Chondrocyte (in vitro differentiated cells): ENCODE results near the gene MUC22. TPM values are rescaled to one million over a fixed set of nuclear protein-coding genes. Genes with fewer than 3 reads are reported as not detected.

ENCODE experiments used
- DNase-seq: peaks from one replicate; pipeline ENCODE4 v3.0.0; 2021; ENCODE audit warnings: mixed read lengths, low spot score
- H3K27ac Mint-ChIP-seq: one replicate; pipeline ENCODE4 v1.8.0; 2021; ENCODE audit warnings: mild to moderate bottlenecking, moderate library complexity, mixed read lengths; ENCODE audit not compliant: unreplicated experiment
- H3K27me3 Mint-ChIP-seq: 2 replicates; pipeline ENCODE4 v1.8.0; 2021; ENCODE audit warnings: low read depth, mixed read lengths
- H3K36me3 Mint-ChIP-seq: 2 replicates; pipeline ENCODE4 v1.8.0; 2021; ENCODE audit warnings: low read depth, mixed read lengths
- H3K4me1 Mint-ChIP-seq: 2 replicates; pipeline ENCODE4 v1.8.0; 2021; ENCODE audit warnings: low read depth, mild to moderate bottlenecking, mixed read lengths
- H3K4me3 Mint-ChIP-seq: one replicate; pipeline ENCODE4 v1.8.0; 2021; ENCODE audit warnings: mild to moderate bottlenecking, moderate library complexity, mixed read lengths; ENCODE audit not compliant: unreplicated experiment
- H3K9me3 Mint-ChIP-seq: 2 replicates; pipeline ENCODE4 v1.8.0; 2021; ENCODE audit warnings: low read depth, mixed read lengths
- total RNA-seq: library from RNA; stranded (reverse); gene quantifications from 3 replicates; pipeline ENCODE4 v1.2.1, GENCODE V29; 2021
- TF ChIP-seq, protein P1 (sequence below): fragments of 200-600 bp; sonication (generic); IDR thresholded peaks from 2 replicates; pipeline ENCODE4 v1.5.0; 2021; ENCODE audit warnings: antibody characterized with exemption, mild to moderate bottlenecking, moderate library complexity

Gene MUC22
- total RNA-seq, 1 donor from 2014 or later, result not detected

DNA sequence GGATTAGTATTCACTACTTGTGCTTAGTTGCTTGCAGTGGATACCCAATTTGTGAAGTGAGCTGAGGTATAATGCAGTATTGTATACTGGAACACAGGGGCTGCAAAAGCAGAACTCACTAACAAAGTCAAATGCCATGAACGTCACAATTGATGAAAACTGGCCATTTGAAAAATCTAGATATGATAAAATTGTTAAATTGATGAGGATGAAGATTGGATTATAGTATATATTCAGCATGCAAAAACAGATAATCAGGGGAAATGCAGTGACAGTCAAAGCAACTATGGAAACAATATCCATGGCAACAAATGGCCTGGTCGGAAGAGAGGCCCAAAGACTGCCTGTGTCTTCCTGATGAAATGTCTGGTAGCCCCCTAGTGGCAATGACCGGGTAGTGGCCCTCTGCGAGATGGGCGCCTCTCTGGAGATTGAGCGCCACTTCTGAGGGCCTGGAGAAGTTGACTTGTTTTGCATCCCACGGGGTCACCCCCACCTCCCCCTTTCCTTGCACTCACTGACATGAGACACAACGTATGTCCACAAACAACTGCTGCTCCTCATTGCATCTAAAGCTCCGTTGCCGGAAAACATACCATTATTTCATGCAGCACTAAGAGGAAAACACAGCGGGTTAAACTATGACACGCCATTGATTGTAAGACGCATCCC is 58.5 kb downstream of the MUC22 start:
- Mint-ChIP-seq H3K27me3 (no peaks in the 10 kb centered on the region), H3K9me3 (no peaks in the 10 kb centered on the region), H3K27ac (no peak overlapping the region), H3K4me1 (peaks cover 23% of the 10 kb centered on the region), H3K36me3 (no peaks in the 10 kb centered on the region), H3K4me3 (no peak overlapping the region)
- DNase-seq, result no peak
- TF ChIP-seq, protein P1, sequence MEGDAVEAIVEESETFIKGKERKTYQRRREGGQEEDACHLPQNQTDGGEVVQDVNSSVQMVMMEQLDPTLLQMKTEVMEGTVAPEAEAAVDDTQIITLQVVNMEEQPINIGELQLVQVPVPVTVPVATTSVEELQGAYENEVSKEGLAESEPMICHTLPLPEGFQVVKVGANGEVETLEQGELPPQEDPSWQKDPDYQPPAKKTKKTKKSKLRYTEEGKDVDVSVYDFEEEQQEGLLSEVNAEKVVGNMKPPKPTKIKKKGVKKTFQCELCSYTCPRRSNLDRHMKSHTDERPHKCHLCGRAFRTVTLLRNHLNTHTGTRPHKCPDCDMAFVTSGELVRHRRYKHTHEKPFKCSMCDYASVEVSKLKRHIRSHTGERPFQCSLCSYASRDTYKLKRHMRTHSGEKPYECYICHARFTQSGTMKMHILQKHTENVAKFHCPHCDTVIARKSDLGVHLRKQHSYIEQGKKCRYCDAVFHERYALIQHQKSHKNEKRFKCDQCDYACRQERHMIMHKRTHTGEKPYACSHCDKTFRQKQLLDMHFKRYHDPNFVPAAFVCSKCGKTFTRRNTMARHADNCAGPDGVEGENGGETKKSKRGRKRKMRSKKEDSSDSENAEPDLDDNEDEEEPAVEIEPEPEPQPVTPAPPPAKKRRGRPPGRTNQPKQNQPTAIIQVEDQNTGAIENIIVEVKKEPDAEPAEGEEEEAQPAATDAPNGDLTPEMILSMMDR, result peak; percentile 91

GRCh38 chr6:31070711-31071197 is 60.5 kb downstream of the MUC22 start:
- no peak for DNase-seq
- Mint-ChIP-seq H3K27me3 (no peaks in the 10 kb centered on the region), H3K27ac (peak overlapping the region; percentile 66)

GRCh38 chr6:31074401-31074800 is 64.1 kb downstream of the MUC22 start:
- Mint-ChIP-seq H3K27me3 (no peaks in the 10 kb centered on the region), H3K9me3 (no peaks in the 10 kb centered on the region), H3K27ac (peak overlapping the region; percentile 32), H3K36me3 (no peaks in the 10 kb centered on the region), H3K4me1 (peaks cover 27% of the 10 kb centered on the region), H3K4me3 (no peak overlapping the region)
- TF ChIP-seq, protein P1, result no peak
- DNase-seq, result no peak

More at GRCh38 chr6:31070711-31071197, 60.5 kb downstream of the MUC22 start:
- Mint-ChIP-seq H3K36me3 (no peaks in the 10 kb centered on the region), H3K4me1 (peaks cover 25% of the 10 kb centered on the region), H3K9me3 (no peaks in the 10 kb centered on the region), H3K4me3 (no peak overlapping the region)
- TF ChIP-seq, protein P1, result peak; percentile 84

GRCh38 chr6:31075528-31075927 is 65.3 kb downstream of the MUC22 start:
- peaks cover 31% of the 10 kb centered on the region for H3K4me1 Mint-ChIP-seq
- H3K9me3 Mint-ChIP-seq, result no peaks in the 10 kb centered on the region
- no peaks in the 10 kb centered on the region for H3K36me3 Mint-ChIP-seq
- DNase-seq, result no peak
- no peak overlapping the region for H3K27ac Mint-ChIP-seq
- H3K4me3 Mint-ChIP-seq, result no peak overlapping the region
- TF ChIP-seq, protein P1, result no peak
- no peaks in the 10 kb centered on the region for H3K27me3 Mint-ChIP-seq

- Mint-ChIP-seq H3K36me3 (no peaks in the 10 kb centered on the region), H3K9me3 (no peaks in the 10 kb centered on the region), H3K4me3 (no peak overlapping the region), H3K27ac (peak overlapping the region; percentile 63), H3K4me1 (peaks cover 27% of the 10 kb centered on the region), H3K27me3 (no peaks in the 10 kb centered on the region)
- DNase-seq, result no peak
- TF ChIP-seq, protein P1, result no peak
These were observed 66.3 kb downstream of the MUC22 start for GRCh38 chr6:31076611-31077010.
